CD4-positive, alpha-beta T cell (primary cell): ENCODE measurements around the gene METAP1D. TPM values are rescaled to one million over a fixed set of nuclear protein-coding genes. Genes with fewer than 3 reads are reported as not detected.

ENCODE experiments used
- ATAC-seq: fragments of 200-7000 bp; cut with Tn5 transposase; one replicate; pipeline ENCODE4 v1.10.0; 2022; ENCODE audit warnings: mild to moderate bottlenecking; ENCODE audit not compliant: poor library complexity
- CTCF ChIA-PET: fragments of 350-600 bp; sonication (Branson Sonifier 250); formaldehyde crosslinking; loops from one replicate; lab custom pipeline; 2021; ENCODE audit warnings: antibody characterized with exemption, inconsistent platforms; lab: Charles Lee
- POLR2A ChIA-PET: fragments of 350-600 bp; sonication (Branson Sonifier 250); formaldehyde crosslinking; loops from one replicate; lab custom pipeline; 2021; ENCODE audit warnings: antibody characterized with exemption, inconsistent platforms; lab: Charles Lee
- DNase-seq, 14 experiments: peaks; one replicate each; pipeline ENCODE4 v3.0.0-alpha.2; 2013 to 2020; ENCODE audit warnings: mixed read lengths in 2 of 14
- H3K27ac ChIP-seq, 2 donors: one replicate each; pipeline versions ENCODE4 v1.5.1 to v1.7.0; 2013; ENCODE audit warnings: low read length in 2 of 2, low read depth in 1 of 2, mild to moderate bottlenecking in 1 of 2
- H3K27me3 ChIP-seq, 2 experiments: 1 replicate in 1 of 2; 2 replicates in 1 of 2; pipeline versions ENCODE4 v1.6.1 to v1.7.0; 2013; ENCODE audit warnings: low read length in 2 of 2, control low read depth in 1 of 2, mild to moderate bottlenecking in 1 of 2, moderate library complexity in 1 of 2; ENCODE audit not compliant: insufficient read depth in 2 of 2, control insufficient read depth in 1 of 2
- H3K36me3 ChIP-seq: one replicate; pipeline ENCODE4 v1.6.1; 2013; ENCODE audit warnings: low read length, control low read depth; ENCODE audit not compliant: insufficient read depth
- H3K4me1 ChIP-seq: one replicate; pipeline ENCODE4 v1.6.1; 2013; ENCODE audit warnings: low read length, control low read depth; ENCODE audit not compliant: insufficient read depth
- H3K4me3 ChIP-seq: one replicate; pipeline ENCODE4 v1.5.1; 2013; ENCODE audit warnings: mild to moderate bottlenecking, low read length, moderate library complexity
- H3K9me3 ChIP-seq, 2 experiments: 1 replicate in 1 of 2; 2 replicates in 1 of 2; pipeline versions ENCODE4 v1.6.1 to v1.7.0; 2013; ENCODE audit warnings: low read length in 2 of 2, mild to moderate bottlenecking in 2 of 2, control low read depth in 1 of 2, moderate library complexity in 1 of 2; ENCODE audit not compliant: control insufficient read depth in 1 of 2, insufficient read depth in 1 of 2
- H3K27ac Mint-ChIP-seq: one replicate; pipeline ENCODE4 v1.8.0; 2020; ENCODE audit warnings: mixed read lengths
- H3K27me3 Mint-ChIP-seq: one replicate; pipeline ENCODE4 v1.8.0; 2021; ENCODE audit warnings: mixed read lengths
- H3K36me3 Mint-ChIP-seq: one replicate; pipeline ENCODE4 v1.8.0; 2021; ENCODE audit warnings: low read depth, mixed read lengths
- H3K4me1 Mint-ChIP-seq: one replicate; pipeline ENCODE4 v1.8.0; 2021; ENCODE audit warnings: low read depth, mixed read lengths
- H3K4me3 Mint-ChIP-seq: one replicate; pipeline ENCODE4 v1.8.0; 2020; ENCODE audit warnings: mild to moderate bottlenecking, mixed read lengths
- H3K9me3 Mint-ChIP-seq: one replicate; pipeline ENCODE4 v1.8.0; 2020; ENCODE audit warnings: mixed read lengths
- CTCF ChIP-seq: fragments of 200-600 bp; IDR thresholded peaks from one replicate; pipeline ENCODE4 v1.8.0; 2022; ENCODE audit warnings: antibody characterized with exemption, mild to moderate bottlenecking
- intact Hi-C, 2 experiments: fragments of 100-400 bp; cut with DNase I in 1 of 2; cut with micrococcal nuclease in 1 of 2; formaldehyde crosslinking; loops; one replicate each; pipeline versions ENCODE4 v1.15.1 to v1.9.0; 2023 to 2025; cut with DNase I, micrococcal nuclease
- total RNA-seq, 174 experiments: library from RNA in 2 of 174; stranded (reverse) in 2 of 174; gene quantifications; one replicate each; pipeline ENCODE4 v1.2.3 and lab custom pipeline; 2021 to 2026

METAP1D gene
- total RNA-seq, 2 experiments from 2014 or later: 7.2 to 7.9 TPM

DNA sequence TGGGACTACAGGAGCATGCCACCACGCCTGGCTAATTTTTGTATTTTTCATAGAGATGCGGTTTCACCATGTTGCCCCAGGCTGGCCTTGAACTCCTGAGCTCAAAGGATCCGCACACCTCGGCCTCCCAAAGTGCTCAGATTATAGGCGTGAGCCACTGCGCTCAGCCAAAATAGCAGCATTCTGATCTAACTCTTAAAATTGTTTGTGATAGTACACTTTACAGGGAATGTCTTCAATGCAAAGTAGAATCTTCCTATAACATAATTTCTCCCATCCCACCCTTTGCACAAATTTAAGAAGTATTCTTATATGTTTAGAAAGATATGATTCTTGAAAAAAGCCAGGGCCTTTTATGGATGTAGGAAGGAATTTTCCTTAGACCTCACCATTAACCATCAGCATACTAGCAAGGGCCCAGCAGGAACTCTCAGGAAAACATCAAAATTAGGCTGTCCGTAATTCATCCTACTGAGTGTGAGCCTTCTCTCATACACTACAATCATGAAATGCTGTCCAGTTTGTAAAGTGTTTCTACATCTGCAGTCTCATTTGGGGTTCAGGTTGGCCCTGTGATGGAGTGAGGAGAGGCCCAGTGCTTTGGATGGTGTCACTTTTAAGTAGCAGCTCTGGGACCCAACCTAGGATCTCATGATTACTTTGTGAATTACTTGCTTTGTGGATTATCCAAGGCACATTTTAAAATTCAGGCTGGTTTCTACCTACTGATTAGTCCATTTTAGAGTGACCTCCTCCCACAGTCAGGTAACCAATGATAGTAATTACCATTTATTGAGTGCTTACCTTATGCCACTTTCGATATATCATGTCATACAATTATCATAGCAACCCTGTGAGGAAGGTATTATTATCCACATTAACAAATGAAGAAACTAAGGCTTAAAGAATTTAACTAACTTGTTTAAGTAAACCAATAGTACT lies 48.1 kb downstream of the METAP1D start:
- CTCF ChIA-PET: no interaction called here
- H3K4me3 Mint-ChIP-seq: no peak overlapping the region
- intact Hi-C loops: no loop called here

GRCh38 chr2:172048508-172049503 lies 49.1 kb downstream of the METAP1D start:
- Mint-ChIP-seq H3K27me3 (no peaks in the 10 kb centered on the region), H3K36me3 (no peaks in the 10 kb centered on the region), H3K4me1 (no peaks in the 10 kb centered on the region), H3K27ac (no peak overlapping the region), H3K4me3 (no peak overlapping the region), H3K9me3 (no peaks in the 10 kb centered on the region)
- Histone ChIP-seq H3K4me3 (no peak overlapping the region), H3K9me3 (no peaks in the 10 kb centered on the region), H3K36me3 (no peaks in the 10 kb centered on the region), H3K27ac (no peak overlapping the region), H3K4me1 (no peaks in the 10 kb centered on the region), H3K27me3 (no peaks in the 10 kb centered on the region)
- POLR2A ChIA-PET: no interaction called here
- TF ChIP-seq CTCF: no peak
- CTCF ChIA-PET: no interaction called here
- ATAC-seq: no peak
- DNase-seq: no peak
- intact Hi-C loops: no loop called here

More for the DNA sequence above, 48.1 kb downstream of the METAP1D start:
- H3K4me3 ChIP-seq: no peak overlapping the region
- Mint-ChIP-seq H3K4me1 (no peaks in the 10 kb centered on the region), H3K36me3 (no peaks in the 10 kb centered on the region), H3K27me3 (no peaks in the 10 kb centered on the region), H3K27ac (no peak overlapping the region), H3K9me3 (no peaks in the 10 kb centered on the region)
- ATAC-seq (no peak), DNase-seq (no peak)
- no peaks in the 10 kb centered on the region for H3K27me3 ChIP-seq
- no peaks in the 10 kb centered on the region for H3K36me3 ChIP-seq
- H3K4me1 ChIP-seq: no peaks in the 10 kb centered on the region
- POLR2A ChIA-PET: no interaction called here
- no peaks in the 10 kb centered on the region for H3K9me3 ChIP-seq
- H3K27ac ChIP-seq: no peak overlapping the region
- no peak for TF ChIP-seq CTCF

DNA sequence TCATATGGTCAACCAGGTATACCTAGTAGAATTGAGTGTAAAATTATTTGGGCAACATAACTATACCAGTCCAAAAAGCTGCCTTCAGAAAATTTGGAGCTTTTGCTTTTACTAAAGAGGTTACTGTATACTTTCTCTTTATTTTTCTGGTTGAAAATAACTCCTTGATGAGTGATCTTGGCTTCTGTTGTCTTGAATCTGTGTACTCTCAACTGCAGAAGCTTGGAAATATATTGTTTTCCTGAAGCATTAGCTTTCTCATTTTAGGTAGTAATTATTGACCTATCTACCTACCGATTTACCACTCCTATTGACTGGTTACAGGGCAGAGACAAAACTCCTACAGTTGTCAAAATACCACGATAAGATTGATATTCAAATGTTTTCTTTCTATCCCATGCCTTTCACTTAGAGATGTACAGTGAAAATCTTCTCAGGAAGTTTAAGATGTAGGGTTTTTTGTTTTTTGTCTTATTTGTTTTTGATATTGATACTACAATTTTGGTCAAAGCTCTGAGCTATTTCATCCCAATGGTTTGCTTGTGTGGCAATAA lies 49.9 kb downstream of the METAP1D start:
- ATAC-seq (no peak), DNase-seq (no peak)
- Mint-ChIP-seq H3K27me3 (no peaks in the 10 kb centered on the region), H3K36me3 (no peaks in the 10 kb centered on the region), H3K27ac (no peak overlapping the region), H3K4me1 (no peaks in the 10 kb centered on the region), H3K4me3 (no peak overlapping the region), H3K9me3 (no peaks in the 10 kb centered on the region)
- ChIA-PET POLR2A (no interaction called here), CTCF (no interaction called here)
- Histone ChIP-seq H3K9me3 (no peaks in the 10 kb centered on the region), H3K4me3 (no peak overlapping the region), H3K36me3 (no peaks in the 10 kb centered on the region), H3K27me3 (no peaks in the 10 kb centered on the region), H3K27ac (no peak overlapping the region), H3K4me1 (no peaks in the 10 kb centered on the region)
- TF ChIP-seq CTCF: no peak
- intact Hi-C loops: no loop called here
